AG09319 (cell line): ENCODE measurements around the gene MAP2K3.

Experiments
- DNase-seq: peaks from one replicate; pipeline ENCODE4 v3.0.0-alpha.2; 2010; ENCODE audit warnings: low read depth; ENCODE audit errors: extremely low read depth
- CTCF ChIP-seq: IDR thresholded peaks from 2 replicates; pipeline ENCODE4 v1.5.1; 2011; ENCODE audit warnings: low read depth, mild to moderate bottlenecking, inconsistent platforms, low read length, moderate library complexity

The MAP2K3 gene

GRCh38 chr17:21361020-21361809 is 76.7 kb downstream of the MAP2K3 start:
- TF ChIP-seq CTCF: no peak
- no peak for DNase-seq

DNA sequence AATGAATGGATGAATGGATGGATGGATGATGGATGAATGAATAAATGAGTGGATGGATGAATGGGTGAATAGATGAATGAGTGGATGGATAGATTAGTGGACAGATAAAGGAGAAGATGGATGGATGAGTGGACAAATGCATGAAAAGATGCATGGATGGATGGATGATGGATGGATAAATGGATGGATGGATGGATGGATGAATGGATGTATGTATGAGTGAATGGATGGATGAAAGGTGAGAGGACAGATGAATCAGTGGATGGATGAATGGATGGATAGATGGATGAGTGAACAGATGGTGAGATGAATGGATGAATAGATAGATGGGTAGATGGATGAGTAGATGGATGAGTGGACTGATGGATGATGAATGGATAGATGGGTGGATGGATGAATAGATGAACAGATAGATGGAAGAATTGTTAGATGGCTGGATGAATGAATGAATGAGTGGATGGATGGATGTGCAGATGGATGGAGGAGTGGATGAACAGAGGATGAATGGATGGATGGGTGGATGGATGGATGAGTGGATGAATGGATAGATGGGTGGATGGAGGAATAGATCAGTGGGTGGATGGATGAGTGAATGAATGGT is 77.9 kb downstream of the MAP2K3 start:
- TF ChIP-seq CTCF: no peak
- DNase-seq: no peak

- no peak for DNase-seq
- no peak for TF ChIP-seq CTCF
These were observed 79.5 kb downstream of the MAP2K3 start for GRCh38 chr17:21363776-21364642.
